GM18499 (cell line): ENCODE measurements around the gene ZNF610.
"Not testable (repeated sequence)": the region's sequence is repeated elsewhere in the genome, so short reads cannot be mapped to it uniquely, and the experiment has no call there.

Source experiments
- ATAC-seq: cut with Tn5 transposase; IDR thresholded peaks from one replicate; pipeline ENCODE4 v1.9.1; 2021; ENCODE audit warnings: moderate number of reproducible peaks; ENCODE audit not compliant: insufficient read depth, unreplicated experiment

Gene ZNF610

GRCh38 chr19:52336117-52336790 lies at the start of gene ZNF610:
TSS of gene ZNF610 (plus strand) at chr19:52336243. CDS start at chr19:52349173, 12,930 bp downstream.
- ATAC-seq: no peak

- ATAC-seq: no peak
Measured at GRCh38 chr19:52286256-52286655, 49.8 kb upstream of the ZNF610 start.

- no peak for ATAC-seq
Measured at GRCh38 chr19:52291781-52292180, 44.3 kb upstream of the ZNF610 start.

- not testable (repeated sequence) for ATAC-seq
Measured at GRCh38 chr19:52292946-52293345, 43.1 kb upstream of the ZNF610 start.

GRCh38 chr19:52296400-52296772 lies 39.7 kb upstream of the ZNF610 start:
- ATAC-seq: no peak

- no peak for ATAC-seq
Measured at GRCh38 chr19:52296773-52297600, 39.1 kb upstream of the ZNF610 start, which contains the start of gene ZNF480. TSS of gene ZNF480 (plus strand) at chr19:52297169. CDS start at chr19:52300413, 3,244 bp downstream.

GRCh38 chr19:52297601-52298364 lies 38.3 kb upstream of the ZNF610 start:
- ATAC-seq: no peak

GRCh38 chr19:52307275-52307674 lies 28.8 kb upstream of the ZNF610 start:
- ATAC-seq: no peak

GRCh38 chr19:52322429-52322828 lies 13.6 kb upstream of the ZNF610 start:
- ATAC-seq: no peak

- no peak for ATAC-seq
Measured at GRCh38 chr19:52331757-52332156, 4.3 kb upstream of the ZNF610 start.

GRCh38 chr19:52335768-52336116 lies 301 bp upstream of the ZNF610 start:
- ATAC-seq: no peak

- ATAC-seq: no peak
Measured at GRCh38 chr19:52336791-52337381, 843 bp downstream of the ZNF610 start.

- not testable (repeated sequence) for ATAC-seq
Measured at GRCh38 chr19:52339022-52339421, 3.0 kb downstream of the ZNF610 start.

GRCh38 chr19:52343548-52343947 lies 7.5 kb downstream of the ZNF610 start:
- ATAC-seq: no peak

- no peak for ATAC-seq
Measured at GRCh38 chr19:52345162-52345561, 9.1 kb downstream of the ZNF610 start.

GRCh38 chr19:52351512-52351911 lies 15.5 kb downstream of the ZNF610 start:
- no peak for ATAC-seq

- no peak for ATAC-seq
Measured at GRCh38 chr19:52366414-52366824, 30.4 kb downstream of the ZNF610 start.

- no peak for ATAC-seq
Measured at GRCh38 chr19:52369559-52370340, 33.7 kb downstream of the ZNF610 start, which contains the start of gene ZNF880. TSS of gene ZNF880 (plus strand) at chr19:52369923. CDS start at chr19:52369966, 43 bp downstream.

- ATAC-seq: no peak
Measured at GRCh38 chr19:52370341-52370710, 34.3 kb downstream of the ZNF610 start.

GRCh38 chr19:52391135-52391534 lies 55.1 kb downstream of the ZNF610 start:
- no peak for ATAC-seq
